OCI-LY1 (cell line): Measurements from ENCODE around the gene IL17RE.

ENCODE experiments used
- CTCF ChIP-seq: fragments of 200-600 bp; sonication (generic), shearing (Covaris generic); IDR thresholded peaks from 2 replicates; pipeline ENCODE4 v1.5.1; 2017; ENCODE audit warnings: mild to moderate bottlenecking, antibody characterized with exemption, low read length, moderate library complexity, mixed read lengths
- EZH2 ChIP-seq: fragments of 200-600 bp; sonication (generic), shearing (Covaris generic); IDR thresholded peaks from 2 replicates; pipeline ENCODE4 v1.8.0; 2017; ENCODE audit warnings: borderline replicate concordance, mixed run types, mild to moderate bottlenecking, antibody characterized with exemption, low read length, moderate library complexity, mixed read lengths

DNA sequence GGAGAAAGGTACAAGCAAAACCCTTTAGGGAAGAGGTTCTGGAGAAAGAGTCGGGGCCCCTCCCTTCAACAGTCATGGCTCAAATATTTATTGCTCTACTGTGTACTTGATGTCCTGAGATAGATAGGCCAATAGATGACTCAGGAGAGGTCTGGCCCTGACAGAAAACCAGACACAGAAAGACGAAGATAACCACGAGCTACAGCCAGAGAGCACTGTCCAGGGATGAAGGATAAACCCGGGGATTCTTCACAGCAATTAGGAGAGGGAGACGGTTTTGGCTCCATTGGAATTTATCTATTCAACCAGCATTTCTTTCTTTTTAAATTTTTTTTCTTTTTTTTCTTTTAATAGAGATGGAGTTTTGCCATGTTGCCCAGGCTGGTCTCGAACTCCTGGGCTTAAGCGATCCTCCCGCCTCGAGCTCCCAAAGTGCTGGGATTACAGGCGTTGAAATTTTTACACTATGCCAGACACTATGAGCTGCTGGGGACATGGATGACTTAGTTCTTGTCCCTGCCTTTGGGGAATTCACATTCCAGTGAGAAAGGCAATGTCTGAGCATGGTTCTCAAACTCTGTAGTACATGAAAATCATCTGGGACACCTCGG, 18.0 kb upstream of the IL17RE start:
- TF ChIP-seq CTCF, result no peak
- TF ChIP-seq EZH2, result no peak
